ENCODE measurements around the gene MYLK.
"Not testable (repeated sequence)": the region's sequence is repeated elsewhere in the genome, so short reads cannot be mapped to it uniquely, and the experiment has no call there.

Gene MYLK

GRCh38 chr3:123884203-123884831, at the start of gene MYLK:
TSS of gene MYLK (minus strand) at chr3:123884332. CDS start at chr3:123793841, 90,491 bp downstream.
- no peak for DNase-seq

GRCh38 chr3:123930445-123930844, 46.3 kb upstream of the MYLK start:
- no peak for DNase-seq

- no peak for DNase-seq
Observed at GRCh38 chr3:123929325-123929724, 45.2 kb upstream of the MYLK start.

DNA sequence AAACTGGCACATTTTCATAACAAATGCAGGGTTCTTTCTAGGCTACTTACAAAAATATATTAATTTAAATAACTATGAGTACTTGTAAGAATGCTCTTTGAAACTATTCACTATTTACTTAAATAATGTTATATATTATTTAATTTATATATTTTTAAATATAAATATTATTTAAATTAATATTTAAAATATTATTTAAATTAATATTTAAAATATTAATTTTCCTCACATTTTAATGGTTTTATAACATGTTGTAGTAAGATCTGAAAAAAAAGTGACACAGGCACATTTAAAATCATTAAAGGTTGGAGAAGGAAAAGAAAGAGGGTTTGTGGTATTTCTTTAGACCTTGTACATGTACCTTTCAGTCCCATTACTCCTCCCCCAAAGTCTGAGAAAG, 42.3 kb upstream of the MYLK start:
- DNase-seq: no peak

DNA sequence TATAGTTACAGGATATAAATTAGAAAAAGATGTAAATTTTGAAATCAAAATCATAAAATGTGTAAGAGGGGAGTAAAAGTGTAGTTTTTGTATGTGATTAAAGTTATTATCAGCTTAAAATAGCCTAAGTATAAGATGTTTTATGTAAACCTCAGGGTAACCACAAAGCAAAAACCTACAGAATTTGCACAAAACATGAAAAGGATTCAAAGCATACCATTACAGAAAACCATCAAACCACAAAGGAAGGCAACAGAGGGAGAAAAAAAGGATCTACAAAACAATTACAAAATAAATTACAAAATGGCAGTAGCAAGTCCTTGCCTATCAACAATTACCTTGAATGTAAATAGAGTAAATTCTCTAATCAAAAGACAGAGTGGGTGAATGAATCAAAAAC, 36.7 kb upstream of the MYLK start:
- no peak for DNase-seq

GRCh38 chr3:123920383-123920782, 36.3 kb upstream of the MYLK start:
- no peak for DNase-seq

DNA sequence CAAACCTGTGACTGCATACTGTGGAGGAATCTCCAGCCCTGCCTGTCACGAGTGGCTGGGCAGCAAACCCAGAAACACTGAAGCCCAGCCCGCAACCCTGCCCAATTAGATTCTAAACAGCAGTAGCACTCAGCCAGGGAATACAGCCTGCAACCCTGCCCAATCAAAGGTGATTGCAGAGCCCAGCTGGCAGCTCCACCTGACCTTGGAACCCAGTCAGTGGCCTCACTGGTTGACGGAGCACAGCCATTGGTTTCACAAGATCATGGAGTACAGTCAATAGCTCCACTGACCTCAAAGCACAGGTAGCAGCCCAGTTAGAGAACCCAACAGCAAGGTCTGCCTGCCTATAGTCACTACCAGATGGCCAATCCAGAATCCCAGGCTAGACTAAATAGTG, 35.2 kb upstream of the MYLK start:
- no peak for DNase-seq

DNA sequence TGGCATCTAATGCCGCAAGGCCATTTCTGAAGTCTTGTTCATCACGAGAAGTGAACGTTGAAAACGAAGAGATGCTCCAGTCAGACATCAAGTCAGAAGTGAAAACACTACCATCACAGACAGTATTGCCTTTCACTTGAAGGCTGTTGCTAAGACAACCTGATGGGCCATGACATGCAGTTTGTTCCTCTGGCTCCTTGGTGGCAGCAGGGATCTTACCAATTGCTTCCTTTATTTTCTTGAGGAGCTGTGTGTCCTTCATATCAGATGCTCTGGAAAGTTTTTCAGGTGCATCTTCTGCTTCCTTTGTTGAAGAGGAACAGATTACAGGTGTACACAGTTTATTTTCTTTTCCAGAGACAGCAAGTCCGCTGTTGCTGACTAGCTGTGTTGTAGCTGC, 30.7 kb upstream of the MYLK start:
- no peak for DNase-seq

GRCh38 chr3:123909785-123910184, 25.7 kb upstream of the MYLK start:
- DNase-seq: no peak

DNA sequence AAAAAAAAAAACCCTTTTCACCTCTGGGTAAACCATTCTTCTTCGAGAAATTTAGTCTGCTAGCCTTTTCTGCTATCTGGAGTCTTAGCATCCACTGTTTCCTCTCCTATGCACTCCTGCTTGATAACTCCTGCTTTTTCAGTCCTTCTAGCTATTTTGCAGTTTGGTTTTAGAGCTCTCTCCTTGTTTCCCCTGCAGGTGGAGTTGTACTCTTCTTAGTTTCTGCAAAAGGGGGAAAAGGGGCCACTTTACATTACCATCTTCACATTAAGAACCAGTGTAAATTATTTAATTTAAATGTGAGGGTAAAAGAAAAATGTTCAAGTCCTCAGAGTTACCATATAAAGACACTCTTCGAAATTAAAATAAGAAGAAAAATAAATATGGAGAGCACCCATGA, 23.6 kb upstream of the MYLK start:
- no peak for DNase-seq

DNA sequence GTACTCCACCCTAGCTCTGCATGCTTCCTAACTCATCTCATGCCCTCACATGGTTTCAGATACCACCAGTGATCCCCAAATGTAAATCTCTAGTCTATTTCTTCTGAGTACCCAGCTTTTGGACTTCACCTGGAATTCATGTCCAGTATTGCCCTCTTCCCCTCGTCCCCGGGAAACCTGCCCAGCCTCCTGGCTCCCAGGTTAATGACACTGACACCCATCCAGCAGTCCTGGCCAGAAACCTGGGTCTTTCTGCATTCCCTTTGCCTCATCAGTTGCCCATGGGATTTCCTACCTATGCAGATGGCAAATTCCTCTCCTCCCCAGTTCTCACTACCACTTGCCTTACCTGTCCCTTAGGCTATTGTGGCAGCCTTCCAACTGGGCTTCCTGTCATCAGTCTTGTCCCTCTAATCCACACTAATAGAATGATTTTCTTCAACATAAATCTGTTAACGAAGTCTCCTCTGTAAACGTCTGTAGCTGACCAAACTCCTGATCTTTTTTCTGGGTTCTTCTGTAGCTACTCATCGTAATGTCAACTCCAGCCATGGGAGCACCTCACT, 15.3 kb upstream of the MYLK start:
- DNase-seq: no peak

DNA sequence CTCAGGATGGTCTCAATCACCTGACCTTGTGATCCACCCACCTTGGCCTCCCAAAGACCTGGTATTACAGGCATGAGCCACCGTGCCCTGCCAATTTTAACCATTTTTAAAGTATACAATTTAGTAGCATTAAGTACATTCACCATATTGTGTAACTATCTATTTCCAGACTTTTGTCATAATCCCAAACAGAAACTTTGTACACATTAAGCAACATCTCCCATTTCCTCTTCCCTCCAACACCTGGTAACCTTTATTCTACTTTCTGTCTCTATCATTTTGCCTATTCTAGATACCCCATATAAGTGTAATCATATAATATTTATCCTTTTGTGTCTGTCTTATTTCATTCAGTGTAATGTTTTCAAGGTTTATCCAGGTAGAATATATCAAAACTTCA, 8.9 kb upstream of the MYLK start:
- no peak for DNase-seq

GRCh38 chr3:123892195-123892594, 8.1 kb upstream of the MYLK start:
- no peak for DNase-seq

DNA sequence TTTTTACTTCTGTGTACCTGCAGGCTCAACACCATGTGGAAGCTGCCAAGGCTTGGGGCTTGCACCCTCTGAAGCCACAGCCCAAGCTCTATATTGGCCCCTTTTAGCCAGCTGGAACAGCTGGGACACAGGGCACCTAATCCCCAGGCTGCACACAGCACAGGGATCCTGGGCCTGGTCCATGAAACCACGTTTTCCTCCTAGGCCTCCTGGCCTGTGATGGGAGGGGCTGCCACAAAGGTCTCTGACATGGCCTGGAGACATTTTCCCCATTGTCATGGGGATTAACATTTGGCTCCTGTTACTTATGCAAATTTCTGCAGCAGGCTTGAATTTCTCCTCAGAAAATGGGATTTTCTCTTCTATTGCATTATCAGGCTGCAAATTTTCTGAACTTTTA, 6.9 kb upstream of the MYLK start:
- DNase-seq: not testable (repeated sequence)

DNA sequence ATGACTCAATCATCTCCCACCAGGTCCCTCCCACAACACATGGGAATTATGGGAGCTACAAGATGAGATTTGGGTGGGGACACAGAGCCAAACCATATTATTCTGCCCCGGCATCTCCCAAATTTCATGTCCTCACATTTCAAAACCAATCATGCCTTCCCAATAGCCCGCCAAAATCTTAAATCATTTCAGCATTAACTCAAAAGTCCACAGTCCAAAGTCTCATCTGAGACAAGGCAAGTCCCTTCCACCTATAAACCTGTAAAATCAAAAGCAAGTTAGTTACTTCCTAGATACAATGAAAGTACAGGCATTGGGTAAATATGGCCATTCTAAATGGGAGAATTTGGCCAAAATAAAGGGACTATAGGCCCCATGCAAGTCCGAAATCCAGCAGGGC, 6.0 kb upstream of the MYLK start:
- DNase-seq: not testable (repeated sequence)

- DNase-seq: no peak
Observed at GRCh38 chr3:123884993-123885392, 861 bp upstream of the MYLK start.

DNA sequence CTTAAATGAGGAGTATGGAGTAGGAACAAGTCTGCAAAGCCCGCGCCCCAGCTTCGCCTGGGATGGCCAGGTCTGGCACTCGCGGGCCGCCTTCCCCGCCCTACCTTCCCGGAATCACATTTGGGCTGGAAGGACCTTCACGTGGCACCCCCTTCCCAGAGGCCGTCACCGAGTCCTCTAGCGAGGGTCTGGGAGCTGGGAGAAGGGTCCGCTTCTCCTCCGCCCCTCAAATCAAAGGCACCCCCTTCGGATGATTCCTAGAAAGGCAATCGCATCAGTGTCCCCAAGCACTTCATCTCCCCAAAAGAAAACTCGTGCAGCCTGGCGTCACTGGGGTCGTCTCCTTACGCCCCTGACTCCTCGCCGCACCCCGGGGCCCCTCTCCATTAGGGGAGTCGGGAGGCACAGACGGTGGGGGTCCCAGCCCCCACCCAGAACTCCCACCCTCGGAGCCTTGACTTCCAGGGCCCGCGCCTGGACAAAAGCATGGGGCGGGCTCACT, 380 bp downstream of the MYLK start:
- DNase-seq: no peak

DNA sequence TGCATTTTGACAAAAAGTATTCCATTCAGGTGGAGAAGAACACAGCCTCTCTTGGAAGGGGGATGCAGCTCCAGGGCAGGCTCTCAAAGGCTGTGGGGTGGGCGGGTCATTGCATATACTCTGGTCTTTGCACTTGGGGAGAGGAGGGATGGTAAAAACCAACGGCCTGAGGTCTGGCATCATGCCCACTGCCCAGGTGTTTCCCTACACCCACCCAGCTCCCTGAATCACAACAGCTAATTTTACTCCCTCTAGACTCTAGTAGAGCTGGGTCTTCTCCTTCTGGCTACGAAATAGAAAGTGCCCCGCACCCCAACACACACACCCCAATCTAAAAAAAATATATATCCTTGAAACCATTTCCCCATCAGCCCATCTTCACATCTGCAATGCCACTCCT, 1.0 kb downstream of the MYLK start:
- DNase-seq: no peak

DNA sequence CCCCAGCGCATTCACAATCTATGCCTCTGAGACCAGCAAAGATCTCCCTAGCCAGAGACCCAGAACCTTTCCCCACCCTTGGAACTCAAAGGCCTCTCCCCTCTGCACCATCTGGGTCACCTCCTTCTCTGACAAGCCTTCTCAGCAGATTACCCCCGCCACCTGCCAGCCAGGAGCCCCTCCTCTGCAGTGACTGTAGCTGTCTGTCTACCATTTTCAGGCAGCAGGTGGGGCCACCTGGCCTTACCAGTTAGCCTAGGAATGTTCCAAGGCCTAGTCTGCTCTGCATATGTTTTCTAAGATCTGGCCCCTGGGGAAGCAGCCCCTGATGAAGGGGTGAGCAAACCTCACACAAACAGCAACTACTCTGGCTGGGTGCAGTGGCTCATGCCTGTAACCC, 2.4 kb downstream of the MYLK start:
- DNase-seq: no peak

- no peak for DNase-seq
Observed at GRCh38 chr3:123880998-123881561, 3.1 kb downstream of the MYLK start.

DNA sequence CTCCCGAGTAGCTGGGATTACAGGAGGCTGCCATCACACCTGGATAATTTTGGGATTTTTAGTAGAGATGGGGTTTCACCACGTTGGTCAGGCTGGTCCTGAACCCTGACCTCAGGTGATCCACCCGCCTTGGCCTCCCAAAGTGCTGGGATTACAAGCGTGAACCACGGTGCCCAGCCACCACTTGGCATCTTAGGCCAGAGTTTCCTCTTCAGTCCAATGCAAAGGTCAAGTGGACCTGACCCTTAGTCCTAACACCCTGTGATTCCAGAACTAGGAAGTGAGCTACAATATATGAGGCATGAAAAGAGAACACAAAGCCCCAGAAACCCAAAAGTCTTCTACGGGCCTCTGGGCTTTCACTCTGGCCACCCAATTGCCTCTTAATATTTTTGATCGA, 5.3 kb downstream of the MYLK start:
- no peak for DNase-seq

DNA sequence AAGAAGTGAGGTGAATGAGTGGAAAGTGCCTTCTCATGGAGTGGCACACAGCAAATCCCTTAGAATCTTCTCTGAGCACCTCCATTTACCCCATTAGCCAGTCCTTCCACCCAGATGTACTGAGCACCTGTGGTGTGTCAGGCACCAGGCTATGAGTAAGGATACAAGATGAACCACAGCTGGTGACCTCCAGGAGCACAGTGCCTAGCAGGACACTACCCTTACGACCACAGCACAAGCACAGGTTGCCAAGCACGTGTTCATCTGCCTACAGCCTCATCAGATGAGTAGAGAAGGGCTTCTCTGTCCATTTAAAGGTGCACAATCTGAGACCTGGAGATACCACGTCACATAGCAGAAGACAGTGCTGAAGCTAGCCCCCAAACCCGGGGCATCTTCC, 6.2 kb downstream of the MYLK start:
- no peak for DNase-seq

DNA sequence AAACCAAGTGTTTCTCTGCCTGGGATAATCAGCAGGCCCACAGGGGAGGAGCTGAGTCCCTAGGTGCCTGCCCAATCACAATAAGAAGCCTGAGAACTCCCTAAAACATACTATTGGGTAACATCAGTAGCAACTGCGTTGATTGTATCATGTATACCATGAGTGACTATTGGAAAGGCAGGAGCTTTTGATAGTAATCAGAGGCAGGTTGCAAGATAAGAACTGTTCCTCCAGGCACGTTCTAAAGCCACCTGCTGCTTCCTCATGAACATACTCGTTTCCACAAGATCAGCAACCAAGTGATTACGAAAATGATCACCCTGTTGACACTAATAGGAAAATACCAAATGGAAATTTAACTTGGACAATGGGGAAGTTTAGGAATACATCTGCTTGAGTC, 6.7 kb downstream of the MYLK start:
- DNase-seq: no peak

GRCh38 chr3:123876858-123877257, 7.3 kb downstream of the MYLK start:
- no peak for DNase-seq

DNA sequence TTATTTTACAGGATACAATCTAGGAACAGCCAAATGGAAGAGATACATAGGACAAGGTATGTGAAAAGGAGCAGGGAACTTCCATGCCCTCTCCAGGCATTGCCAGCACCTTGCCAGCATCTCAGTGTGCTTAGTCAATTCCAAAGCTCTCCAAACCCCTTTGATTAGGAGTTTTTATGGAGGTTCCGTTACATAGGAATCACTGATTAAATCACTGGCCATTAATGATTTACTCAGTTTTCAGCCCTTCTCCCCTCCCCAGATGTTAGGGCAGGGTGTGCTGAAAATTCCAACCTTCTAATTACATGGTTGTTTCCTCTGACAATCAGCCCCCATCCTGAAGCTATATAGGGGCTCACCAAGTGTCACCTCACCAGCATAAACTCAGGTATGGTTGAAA, 11.5 kb downstream of the MYLK start:
- DNase-seq: no peak

Data from bone marrow (tissue), 2 donors.